ENCODE measurements around the gene CNTLN.

Gene CNTLN, protein sequence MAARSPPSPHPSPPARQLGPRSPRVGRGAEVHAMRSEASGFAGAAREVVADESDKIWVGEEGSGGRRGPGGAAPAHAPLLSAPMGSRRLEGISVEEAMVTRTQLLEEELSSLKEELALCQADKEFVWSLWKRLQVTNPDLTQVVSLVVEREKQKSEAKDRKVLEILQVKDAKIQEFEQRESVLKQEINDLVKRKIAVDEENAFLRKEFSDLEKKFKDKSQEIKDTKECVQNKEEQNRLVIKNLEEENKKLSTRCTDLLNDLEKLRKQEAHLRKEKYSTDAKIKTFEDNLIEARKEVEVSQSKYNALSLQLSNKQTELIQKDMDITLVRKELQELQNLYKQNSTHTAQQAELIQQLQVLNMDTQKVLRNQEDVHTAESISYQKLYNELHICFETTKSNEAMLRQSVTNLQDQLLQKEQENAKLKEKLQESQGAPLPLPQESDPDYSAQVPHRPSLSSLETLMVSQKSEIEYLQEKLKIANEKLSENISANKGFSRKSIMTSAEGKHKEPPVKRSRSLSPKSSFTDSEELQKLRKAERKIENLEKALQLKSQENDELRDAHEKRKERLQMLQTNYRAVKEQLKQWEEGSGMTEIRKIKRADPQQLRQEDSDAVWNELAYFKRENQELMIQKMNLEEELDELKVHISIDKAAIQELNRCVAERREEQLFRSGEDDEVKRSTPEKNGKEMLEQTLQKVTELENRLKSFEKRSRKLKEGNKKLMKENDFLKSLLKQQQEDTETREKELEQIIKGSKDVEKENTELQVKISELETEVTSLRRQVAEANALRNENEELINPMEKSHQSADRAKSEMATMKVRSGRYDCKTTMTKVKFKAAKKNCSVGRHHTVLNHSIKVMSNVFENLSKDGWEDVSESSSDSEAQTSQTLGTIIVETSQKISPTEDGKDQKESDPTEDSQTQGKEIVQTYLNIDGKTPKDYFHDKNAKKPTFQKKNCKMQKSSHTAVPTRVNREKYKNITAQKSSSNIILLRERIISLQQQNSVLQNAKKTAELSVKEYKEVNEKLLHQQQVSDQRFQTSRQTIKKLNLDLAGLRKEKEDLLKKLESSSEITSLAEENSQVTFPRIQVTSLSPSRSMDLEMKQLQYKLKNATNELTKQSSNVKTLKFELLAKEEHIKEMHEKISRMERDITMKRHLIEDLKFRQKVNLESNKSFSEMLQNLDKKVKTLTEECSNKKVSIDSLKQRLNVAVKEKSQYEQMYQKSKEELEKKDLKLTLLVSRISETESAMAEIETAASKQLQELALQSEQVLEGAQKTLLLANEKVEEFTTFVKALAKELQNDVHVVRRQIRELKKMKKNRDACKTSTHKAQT (N-terminal part only)
- long read RNA-seq, full-length matches to known transcripts = 5 of 19 reads
- long read RNA-seq, partial matches to known transcripts = 11 of 19 reads
- long read RNA-seq, other reads (novel, unspliced or antisense) = 3 of 19 reads

- Histone ChIP-seq H3K4me3 (replicated peaks; ENCODE audit: insufficient read depth, low read length) (peak within 1 kb of the TSS; percentile 68), H3K27me3 (ENCODE audit: insufficient read depth, poor library complexity, severe bottlenecking) (no peaks in the 10 kb centered on the region), H3K27ac (replicated peaks) (peak within 1 kb of the TSS; percentile 91)
- peak; percentile 57 to 85 for DNase-seq (ENCODE audit: low read depth in 1 of 2, low spot score in 1 of 2)
- TF ChIP-seq POLR2AphosphoS5 (IDR thresholded peaks at IDR 0.05; ENCODE audit: low read depth) (peak; percentile 68; the same call in 1 of the 2 replicates), GABPA (IDR thresholded peaks at IDR 0.05; ENCODE audit: low read depth) (no peak)
Measured at GRCh38 chr9:17134396-17135294, at the start of gene CNTLN. TSS of gene CNTLN (plus strand) at chr9:17135040. CDS start at chr9:17135066, 26 bp downstream.

- no peak overlapping the region for H3K27ac ChIP-seq (replicated peaks)
- H3K4me3 ChIP-seq (replicated peaks; ENCODE audit: insufficient read depth, low read length) = no peak overlapping the region
- no peak for TF ChIP-seq REST (IDR thresholded peaks at IDR 0.05; ENCODE audit: insufficient replicate concordance, low read depth)
- TF ChIP-seq POLR2AphosphoS5 (IDR thresholded peaks at IDR 0.05; ENCODE audit: low read depth) = no peak
- no peak for TF ChIP-seq CTCF (IDR thresholded peaks at IDR 0.05; ENCODE audit: insufficient read depth, low read length)
- no peak for TF ChIP-seq SPI1 (IDR thresholded peaks at IDR 0.05; ENCODE audit: borderline replicate concordance, low read depth)
- TF ChIP-seq GABPA (IDR thresholded peaks at IDR 0.05; ENCODE audit: low read depth) = no peak
- no peak for DNase-seq (ENCODE audit: low read depth in 1 of 2, low spot score in 1 of 2)
- no peaks in the 10 kb centered on the region for H3K27me3 ChIP-seq (ENCODE audit: insufficient read depth, poor library complexity, severe bottlenecking)
Measured at GRCh38 chr9:17088566-17088965, 46.3 kb upstream of the CNTLN start.

GRCh38 chr9:17090041-17090440 is 44.8 kb upstream of the CNTLN start:
- H3K27ac ChIP-seq (replicated peaks) = no peak overlapping the region
- H3K4me3 ChIP-seq (replicated peaks; ENCODE audit: insufficient read depth, low read length) = no peak overlapping the region
- TF ChIP-seq POLR2AphosphoS5 (IDR thresholded peaks at IDR 0.05; ENCODE audit: low read depth) = no peak
- no peak for TF ChIP-seq SPI1 (IDR thresholded peaks at IDR 0.05; ENCODE audit: borderline replicate concordance, low read depth)
- TF ChIP-seq CTCF (IDR thresholded peaks at IDR 0.05; ENCODE audit: insufficient read depth, low read length) = no peak
- TF ChIP-seq REST (IDR thresholded peaks at IDR 0.05; ENCODE audit: insufficient replicate concordance, low read depth) = no peak
- TF ChIP-seq GABPA (IDR thresholded peaks at IDR 0.05; ENCODE audit: low read depth) = no peak
- DNase-seq (ENCODE audit: low read depth in 1 of 2, low spot score in 1 of 2) = no peak
- H3K27me3 ChIP-seq (ENCODE audit: insufficient read depth, poor library complexity, severe bottlenecking) = no peaks in the 10 kb centered on the region
